Posterior vena cava (tissue), 2 donors: ENCODE measurements around the gene CFAP46. TPM values are rescaled to one million over a fixed set of nuclear protein-coding genes. Genes with fewer than 3 reads are reported as not detected.
"Not testable (repeated sequence)": the region's sequence is repeated elsewhere in the genome, so short reads cannot be mapped to it uniquely, and the experiment has no call there.

ENCODE experiments used
- DNase-seq: peaks from one replicate; pipeline ENCODE4 v3.0.0-alpha.2; 2020; ENCODE audit warnings: low spot score
- intact Hi-C, 2 donors: fragments of 100-400 bp; cut with DNase I; formaldehyde crosslinking; loops; one replicate each; pipeline versions ENCODE4 v1.14.1 to v1.14.2; 2022 to 2023
- total RNA-seq, 2 donors: library from RNA; stranded (reverse); fragmentation: NEBNext Ultra II Directional; extraction: Animal tissue kit (Norgen Biotek cat#: 25700); gene quantifications; one replicate each; pipeline ENCODE4 v1.2.1, GENCODE V29; 2021
- donor health status: DM: yes; HTN: yes; CAD: no.
- donor health status: DM: yes; HTN: yes; CAD: no.

CFAP46 gene
- total RNA-seq, 2 donors from 2014 or later: 0.14 to 0.81 TPM

DNA sequence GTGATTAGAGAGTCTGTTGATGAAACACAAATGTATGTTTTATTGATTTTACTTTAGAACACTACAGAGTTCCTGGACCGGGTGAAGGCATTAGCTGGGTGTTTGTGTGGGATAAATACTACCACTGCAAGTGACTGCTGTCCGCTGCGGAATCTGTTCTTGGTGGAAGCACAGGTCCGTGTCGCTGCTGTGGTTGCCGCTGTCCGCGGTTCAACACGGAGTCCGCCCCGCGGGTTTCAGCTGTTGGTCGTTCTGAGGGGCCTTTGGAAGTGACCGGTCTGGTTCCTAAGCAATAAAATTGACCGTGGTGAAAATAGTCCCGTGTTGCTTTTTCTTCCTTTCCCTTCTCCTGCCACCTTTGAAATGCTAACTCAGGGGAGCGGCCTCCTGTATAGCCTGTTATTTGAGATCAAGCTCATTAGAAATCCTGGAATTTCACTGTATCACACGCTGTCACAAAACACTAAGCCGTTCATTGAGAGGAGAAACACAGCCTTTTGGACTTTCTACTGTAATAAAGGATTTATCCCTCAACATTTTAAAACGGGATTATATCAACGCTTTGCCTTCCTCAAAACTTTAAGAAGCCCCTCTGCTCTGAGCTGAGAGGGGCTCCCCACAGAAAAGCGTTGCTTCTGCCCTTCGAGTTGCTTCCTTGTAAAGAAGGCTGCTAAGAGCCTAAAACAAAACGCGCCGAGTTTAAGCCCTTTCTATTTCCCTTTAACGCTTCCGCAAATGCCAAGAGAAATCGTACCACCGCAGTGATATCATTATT lies 159.0 kb downstream of the CFAP46 start:
- intact Hi-C loops: no loop called here
- no peak for DNase-seq

- intact Hi-C loops: no loop called here
- DNase-seq: no peak
These were observed 160.8 kb downstream of the CFAP46 start for GRCh38 chr10:132781556-132781955.

DNA sequence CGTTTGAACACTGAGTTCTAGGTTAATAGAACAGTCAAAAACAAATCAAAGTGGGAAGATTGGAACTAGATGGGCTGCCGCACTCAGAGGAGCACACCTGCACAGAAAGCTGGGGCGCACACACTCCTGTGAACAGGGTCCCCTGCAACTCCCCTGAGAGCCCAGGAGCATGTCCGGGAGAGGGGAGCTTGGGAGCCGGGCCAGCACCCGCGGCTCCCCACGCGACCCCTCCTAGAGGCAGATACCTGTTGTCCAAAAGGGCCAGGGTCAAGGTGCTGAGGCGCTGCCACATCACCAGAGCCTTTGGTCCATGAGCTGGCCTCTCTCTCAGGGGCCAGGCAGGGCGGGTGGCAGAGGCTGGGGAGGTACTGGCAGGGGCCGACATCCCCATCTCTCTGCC lies 162.0 kb downstream of the CFAP46 start:
- intact Hi-C loops: no loop called here
- no peak for DNase-seq

GRCh38 chr10:132779549-132780294 lies 162.6 kb downstream of the CFAP46 start:
- intact Hi-C loops: no loop called here
- DNase-seq: no peak

DNA sequence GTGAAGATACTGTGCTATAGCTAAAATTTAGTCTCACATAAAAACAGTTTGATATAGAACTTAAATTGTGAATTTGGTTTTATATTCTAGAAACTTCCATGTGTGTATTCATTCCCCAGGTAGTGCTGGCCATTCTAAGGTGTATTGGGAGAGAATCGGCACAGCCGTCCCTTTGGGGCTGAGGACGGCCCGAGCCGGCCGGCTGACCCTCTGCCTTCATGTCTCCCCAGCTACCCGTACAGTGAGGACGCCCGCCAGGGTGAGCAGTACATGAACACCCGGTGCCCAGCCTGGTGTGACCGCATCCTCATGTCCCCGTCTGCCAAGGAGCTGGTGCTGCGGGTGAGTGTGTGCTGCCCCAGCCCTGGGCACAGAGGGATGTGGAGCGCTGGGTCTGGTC lies 164.9 kb downstream of the CFAP46 start:
- intact Hi-C loops: no loop called here
- no peak for DNase-seq

DNA sequence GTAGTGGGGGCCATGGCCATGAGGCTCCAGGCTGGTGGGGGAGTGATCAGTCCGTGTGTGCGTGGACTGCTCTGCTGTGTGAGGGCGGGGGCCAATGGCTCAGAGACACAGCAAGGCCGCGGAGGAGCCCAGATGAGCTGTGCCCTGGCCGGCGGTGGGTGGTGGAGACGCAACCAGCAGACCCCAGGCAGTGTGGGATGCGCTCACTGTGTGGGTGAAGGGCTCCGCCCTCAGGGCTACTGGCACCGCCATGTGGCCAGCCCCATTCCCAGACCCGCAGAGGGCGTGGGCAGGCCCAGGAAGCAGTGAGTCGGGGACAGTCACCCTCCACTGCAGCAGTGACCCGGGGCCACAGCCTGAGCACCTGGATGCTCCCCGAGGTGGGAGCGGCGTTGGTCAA lies 165.5 kb downstream of the CFAP46 start:
- no peak for DNase-seq
- intact Hi-C loops: no loop called here

DNA sequence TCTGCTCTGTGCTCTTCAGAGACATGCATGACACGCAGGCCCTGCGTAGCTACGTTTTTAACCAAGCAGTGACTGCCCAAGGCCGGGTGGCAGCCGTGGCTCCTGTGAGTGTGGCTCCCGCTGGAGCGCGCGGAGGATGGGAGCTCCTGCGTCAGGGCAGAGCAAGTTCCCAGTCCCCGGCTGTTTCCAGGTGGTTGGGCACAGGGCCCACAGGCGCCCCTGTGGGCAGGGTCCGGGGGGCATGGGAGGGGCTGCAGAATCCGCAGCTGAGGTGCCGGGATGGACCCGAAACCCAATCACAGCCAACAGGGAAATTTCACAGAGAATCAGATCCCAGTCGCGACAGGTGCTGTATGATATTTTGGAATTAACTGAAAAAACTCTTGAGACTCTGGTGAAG lies 166.2 kb downstream of the CFAP46 start:
- no peak for DNase-seq
- intact Hi-C loops: no loop called here

- no peak for DNase-seq
- intact Hi-C loops: no loop called here
These were observed 167.2 kb downstream of the CFAP46 start for GRCh38 chr10:132774902-132775863.

GRCh38 chr10:132774181-132774901 lies 168.0 kb downstream of the CFAP46 start:
- no peak for DNase-seq
- intact Hi-C loops: no loop called here

GRCh38 chr10:132772816-132773215 lies 169.6 kb downstream of the CFAP46 start:
- DNase-seq, intact Hi-C loops: not testable (repeated sequence)

- intact Hi-C loops: no loop called here
- DNase-seq: no peak
These were observed 172.0 kb downstream of the CFAP46 start for GRCh38 chr10:132770061-132771021.

GRCh38 chr10:132768346-132769248 lies 173.8 kb downstream of the CFAP46 start:
- DNase-seq: no peak
- intact Hi-C loops: no loop called here

DNA sequence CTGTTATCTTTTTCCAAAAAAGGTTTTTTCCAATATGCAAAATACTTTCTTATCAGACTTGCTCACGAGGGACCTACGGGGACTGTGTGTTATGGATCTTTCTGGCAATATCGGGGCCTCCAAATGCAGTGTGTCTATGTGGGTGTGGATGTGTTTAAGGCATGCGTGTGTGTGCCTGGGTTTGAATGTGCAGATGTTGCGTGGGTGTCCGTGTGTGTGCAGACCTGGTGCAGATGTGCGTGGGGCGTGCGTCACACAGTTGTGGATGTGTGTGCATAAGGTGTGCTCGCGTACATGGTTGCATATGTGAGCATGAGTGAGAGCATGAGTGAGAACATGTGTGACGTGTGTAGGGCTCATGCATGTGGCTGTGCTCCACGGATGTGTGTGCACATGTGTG lies 176.1 kb downstream of the CFAP46 start:
- intact Hi-C loops: no loop called here
- no peak for DNase-seq

GRCh38 chr10:132765435-132765834 lies 176.9 kb downstream of the CFAP46 start:
- no peak for DNase-seq
- intact Hi-C loops: no loop called here

GRCh38 chr10:132764108-132764507 lies 178.3 kb downstream of the CFAP46 start:
- no peak for DNase-seq
- intact Hi-C loops: no loop called here

DNA sequence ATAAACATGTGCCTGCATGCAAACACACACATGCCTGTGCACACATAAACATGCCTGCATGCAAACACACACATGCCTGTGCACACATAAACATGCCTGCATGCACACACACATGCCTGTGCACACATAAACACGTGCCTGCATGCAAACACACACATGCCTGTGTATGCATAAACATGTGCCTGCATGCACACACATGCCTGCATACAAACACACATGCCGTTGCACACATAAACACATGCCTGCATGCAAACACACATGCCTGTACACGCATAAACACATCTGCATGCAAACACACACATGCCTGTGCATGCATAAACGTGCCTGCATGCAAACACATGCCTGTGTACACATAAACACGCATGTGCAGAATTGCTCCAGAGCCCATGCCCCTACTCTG lies 178.8 kb downstream of the CFAP46 start:
- no peak for DNase-seq
- intact Hi-C loops: no loop called here

GRCh38 chr10:132762267-132762666 lies 180.1 kb downstream of the CFAP46 start:
- no peak for DNase-seq
- intact Hi-C loops: no loop called here
